ENCODE results near the gene GPS2.

Gene GPS2, protein sequence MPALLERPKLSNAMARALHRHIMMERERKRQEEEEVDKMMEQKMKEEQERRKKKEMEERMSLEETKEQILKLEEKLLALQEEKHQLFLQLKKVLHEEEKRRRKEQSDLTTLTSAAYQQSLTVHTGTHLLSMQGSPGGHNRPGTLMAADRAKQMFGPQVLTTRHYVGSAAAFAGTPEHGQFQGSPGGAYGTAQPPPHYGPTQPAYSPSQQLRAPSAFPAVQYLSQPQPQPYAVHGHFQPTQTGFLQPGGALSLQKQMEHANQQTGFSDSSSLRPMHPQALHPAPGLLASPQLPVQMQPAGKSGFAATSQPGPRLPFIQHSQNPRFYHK

GRCh38 chr17:7314719-7315569, at the start of gene GPS2:
Gene GPS2 (minus strand): TSS chr17:7315360. CDS start chr17:7315052, 308 bp downstream.
- H3K27me3 ChIP-seq (ENCODE audit: low read depth, low read length), result no peaks in the 10 kb centered on the region
- no peaks in the 10 kb centered on the region for H3K9me3 ChIP-seq (ENCODE audit: insufficient read depth, low read length)
- peaks cover 31% of the 10 kb centered on the region for H3K36me3 ChIP-seq (replicated peaks; ENCODE audit: low read depth, low read length)
- peaks cover 38% of the 10 kb centered on the region for H3K79me2 ChIP-seq (ENCODE audit: low read length)
- peak within 1 kb of the TSS; percentile 66 for H3K27ac ChIP-seq (ENCODE audit: low read length)
- H3K4me2 ChIP-seq (ENCODE audit: low read length), result peak within 1 kb of the TSS; percentile 90
- H3K4me1 ChIP-seq (ENCODE audit: low read length), result peaks cover 19% of the 10 kb centered on the region
- peak within 1 kb of the TSS; percentile 74 for H3K9ac ChIP-seq (ENCODE audit: low read length)
- no peak within 1 kb of the TSS for H2AFZ ChIP-seq (ENCODE audit: low read depth, low read length)
- H4K20me1 ChIP-seq (ENCODE audit: insufficient read depth, low read length), result peaks cover 21% of the 10 kb centered on the region
- no peak for TF ChIP-seq EZH2phosphoT487 (IDR thresholded peaks at IDR 0.05; ENCODE audit: low read depth)
- no peak for TF ChIP-seq CTCF (IDR thresholded peaks at IDR 0.05; ENCODE audit: low read depth, low read length)
- H3K4me3 ChIP-seq (ENCODE audit: low read length), result peak within 1 kb of the TSS; percentile 99

GRCh38 chr17:7363311-7363710, 48.2 kb upstream of the GPS2 start:
- H3K4me2 ChIP-seq (ENCODE audit: low read length), result no peak overlapping the region
- TF ChIP-seq EZH2phosphoT487 (IDR thresholded peaks at IDR 0.05; ENCODE audit: low read depth) (no peak), CTCF (IDR thresholded peaks at IDR 0.05; ENCODE audit: low read depth, low read length) (no peak)
- no peaks in the 10 kb centered on the region for H3K9me3 ChIP-seq (ENCODE audit: insufficient read depth, low read length)
- H3K27me3 ChIP-seq (ENCODE audit: low read depth, low read length), result no peaks in the 10 kb centered on the region
- no peaks in the 10 kb centered on the region for H3K4me1 ChIP-seq (ENCODE audit: low read length)
- no peak overlapping the region for H3K4me3 ChIP-seq (ENCODE audit: low read length)
- H3K36me3 ChIP-seq (replicated peaks; ENCODE audit: low read depth, low read length), result no peaks in the 10 kb centered on the region
- no peak overlapping the region for H3K27ac ChIP-seq (ENCODE audit: low read length)
- H3K9ac ChIP-seq (ENCODE audit: low read length), result no peak overlapping the region
- no peaks in the 10 kb centered on the region for H3K79me2 ChIP-seq (ENCODE audit: low read length)
- H2AFZ ChIP-seq (ENCODE audit: low read depth, low read length), result no peak overlapping the region
- H4K20me1 ChIP-seq (ENCODE audit: insufficient read depth, low read length), result no peaks in the 10 kb centered on the region

- Histone ChIP-seq H3K4me1 (ENCODE audit: low read length) (no peaks in the 10 kb centered on the region), H3K27me3 (ENCODE audit: low read depth, low read length) (no peaks in the 10 kb centered on the region), H3K4me3 (ENCODE audit: low read length) (no peak overlapping the region), H2AFZ (ENCODE audit: low read depth, low read length) (no peak overlapping the region), H3K9me3 (ENCODE audit: insufficient read depth, low read length) (no peaks in the 10 kb centered on the region), H3K36me3 (replicated peaks; ENCODE audit: low read depth, low read length) (no peaks in the 10 kb centered on the region), H3K27ac (ENCODE audit: low read length) (no peak overlapping the region), H3K4me2 (ENCODE audit: low read length) (no peak overlapping the region), H3K79me2 (ENCODE audit: low read length) (no peaks in the 10 kb centered on the region), H4K20me1 (ENCODE audit: insufficient read depth, low read length) (no peaks in the 10 kb centered on the region), H3K9ac (ENCODE audit: low read length) (no peak overlapping the region)
- TF ChIP-seq EZH2phosphoT487 (IDR thresholded peaks at IDR 0.05; ENCODE audit: low read depth), result no peak
- TF ChIP-seq CTCF (IDR thresholded peaks at IDR 0.05; ENCODE audit: low read depth, low read length), result no peak
These were observed 46.7 kb upstream of the GPS2 start for GRCh38 chr17:7361906-7362305.

GRCh38 chr17:7357381-7357780, 42.2 kb upstream of the GPS2 start:
- Histone ChIP-seq H3K27me3 (ENCODE audit: low read depth, low read length) (no peaks in the 10 kb centered on the region), H3K4me2 (ENCODE audit: low read length) (no peak overlapping the region), H3K4me1 (ENCODE audit: low read length) (peaks cover 11% of the 10 kb centered on the region), H3K9me3 (ENCODE audit: insufficient read depth, low read length) (no peaks in the 10 kb centered on the region), H3K27ac (ENCODE audit: low read length) (no peak overlapping the region), H4K20me1 (ENCODE audit: insufficient read depth, low read length) (no peaks in the 10 kb centered on the region), H3K36me3 (replicated peaks; ENCODE audit: low read depth, low read length) (no peaks in the 10 kb centered on the region), H3K4me3 (ENCODE audit: low read length) (no peak overlapping the region), H3K79me2 (ENCODE audit: low read length) (no peaks in the 10 kb centered on the region), H2AFZ (ENCODE audit: low read depth, low read length) (no peak overlapping the region), H3K9ac (ENCODE audit: low read length) (no peak overlapping the region)
- TF ChIP-seq EZH2phosphoT487 (IDR thresholded peaks at IDR 0.05; ENCODE audit: low read depth) (no peak), CTCF (IDR thresholded peaks at IDR 0.05; ENCODE audit: low read depth, low read length) (no peak)

Data from OCI-LY3 (cell line).